HT-29 (cell line): ENCODE results near the gene CARNS1. TPM values are rescaled to one million over a fixed set of nuclear protein-coding genes. Genes with fewer than 3 reads are reported as not detected.
"Not testable (repeated sequence)": the region's sequence is repeated elsewhere in the genome, so short reads cannot be mapped to it uniquely, and the experiment has no call there.

Source experiments
- DNase-seq: peaks from one replicate; pipeline ENCODE4 v3.0.0-alpha.2; 2015; ENCODE audit warnings: low spot score
- total RNA-seq: library from RNA; depleted of rRNA; stranded (reverse); fragments of >200 nt; shearing (Covaris generic); gene quantifications from 2 replicates; pipeline ENCODE4 v1.2.3, GENCODE V29; 2014

Gene CARNS1
- total RNA-seq, 1 experiment from 2014 or later: 0.76 TPM

DNA sequence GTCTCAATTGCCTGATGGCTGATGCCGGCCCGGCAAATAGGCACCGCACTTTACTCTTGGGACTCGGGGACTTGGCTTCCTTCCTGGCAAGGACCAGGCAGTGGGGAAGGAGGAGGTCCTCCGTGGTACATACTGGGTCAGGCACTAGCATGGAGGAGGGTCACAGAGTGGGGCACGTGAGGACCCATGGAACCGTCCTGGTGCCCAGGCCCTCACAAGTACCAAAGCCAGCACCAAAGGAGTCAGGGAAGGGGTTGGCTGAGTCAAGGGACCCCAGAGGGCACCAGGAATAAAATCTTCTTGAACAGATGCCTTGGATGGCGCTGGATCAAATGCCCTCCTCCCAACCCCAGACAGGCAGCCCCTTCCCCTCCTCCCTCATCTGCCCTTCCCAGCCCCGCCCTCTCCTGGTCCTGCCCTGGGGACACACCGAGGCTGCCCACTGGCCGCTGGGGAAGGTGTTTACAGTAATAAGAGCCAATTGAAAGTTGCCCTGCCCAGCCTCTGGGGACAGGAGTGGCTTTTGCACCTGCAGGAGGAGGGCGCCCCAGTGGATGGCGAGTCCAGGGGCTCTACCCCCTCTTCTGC lies 5.6 kb upstream of the CARNS1 start:
- peak; percentile 40 for DNase-seq

DNA sequence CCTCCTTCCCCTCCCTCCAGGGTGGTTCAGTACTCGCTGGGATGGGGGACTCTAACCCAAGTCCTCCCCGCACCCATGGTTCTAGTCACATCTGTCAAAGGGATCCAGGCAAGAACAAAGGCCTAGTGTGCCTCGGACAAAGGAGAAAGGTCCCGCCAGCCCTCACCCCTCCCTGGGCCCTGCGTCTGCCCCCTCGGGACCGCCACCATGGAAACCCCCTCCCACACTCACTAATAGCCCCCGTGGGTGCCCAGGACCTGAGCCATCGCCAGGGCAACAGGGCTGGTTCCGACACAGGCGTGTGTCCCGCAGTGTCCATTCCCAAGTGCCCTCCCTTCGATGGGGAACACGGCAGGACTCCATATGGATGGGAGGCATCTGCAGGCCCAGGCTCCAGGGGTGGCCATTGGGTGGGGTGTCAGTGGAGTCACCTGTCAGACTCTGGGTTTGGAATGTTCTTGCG lies 5.1 kb upstream of the CARNS1 start:
- no peak for DNase-seq

DNA sequence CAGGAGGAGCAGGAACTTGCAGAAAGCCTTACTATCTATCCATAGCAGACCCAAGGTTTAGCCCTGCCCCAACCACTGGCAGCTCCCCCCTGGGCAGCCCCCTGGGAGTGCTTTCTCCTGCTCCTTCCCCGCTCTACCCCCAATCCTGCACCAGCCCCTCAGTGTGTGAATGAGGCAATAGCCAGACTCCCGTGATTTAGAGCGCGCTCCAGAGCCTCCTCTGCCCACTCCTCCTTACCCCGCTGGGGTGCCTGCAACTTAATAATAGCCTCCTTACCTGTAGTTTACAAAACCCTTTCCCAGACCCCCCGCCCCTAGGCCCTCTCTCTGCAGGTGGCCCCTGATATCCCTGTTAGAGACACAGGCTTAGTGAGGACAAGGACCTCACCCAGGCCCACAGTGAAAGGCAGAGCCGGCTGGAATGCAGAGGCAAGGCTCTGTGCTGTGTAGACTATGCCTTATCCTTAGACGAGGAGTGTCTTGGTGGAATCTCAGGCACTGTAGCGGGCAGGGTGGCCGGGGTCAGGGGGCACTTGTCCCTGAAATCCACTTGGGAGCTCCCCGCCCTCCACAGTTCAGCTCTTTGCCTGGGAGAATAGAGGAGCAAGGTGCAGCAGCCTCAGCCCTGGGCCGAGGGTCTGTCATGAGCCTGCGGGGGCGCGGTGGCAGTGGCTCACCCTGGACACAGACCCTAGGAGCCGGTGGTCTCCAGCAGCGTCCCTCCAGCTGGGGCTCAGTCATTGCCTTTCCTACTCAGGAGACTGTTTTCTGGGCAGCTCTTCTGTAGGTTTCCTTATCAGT lies 4.3 kb upstream of the CARNS1 start:
- DNase-seq: no peak

DNA sequence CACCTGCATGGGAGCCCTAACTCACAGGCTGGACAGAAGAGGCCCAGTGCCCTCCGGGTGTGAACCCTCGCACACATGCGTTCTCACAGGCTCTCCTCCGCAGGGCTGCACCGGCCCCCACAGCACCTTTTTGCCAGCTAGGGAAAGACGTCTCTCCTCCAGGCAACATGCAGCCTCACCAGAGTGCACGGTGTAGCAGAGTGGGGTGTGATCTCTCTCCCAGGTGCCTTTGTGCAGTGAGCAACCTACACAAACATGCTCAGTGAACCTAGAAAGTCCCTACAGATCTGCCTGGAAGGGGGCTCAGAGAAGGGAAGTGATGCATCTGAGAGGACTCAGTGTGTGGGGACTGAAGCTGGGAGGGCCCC lies 3.7 kb upstream of the CARNS1 start:
- DNase-seq: no peak

DNA sequence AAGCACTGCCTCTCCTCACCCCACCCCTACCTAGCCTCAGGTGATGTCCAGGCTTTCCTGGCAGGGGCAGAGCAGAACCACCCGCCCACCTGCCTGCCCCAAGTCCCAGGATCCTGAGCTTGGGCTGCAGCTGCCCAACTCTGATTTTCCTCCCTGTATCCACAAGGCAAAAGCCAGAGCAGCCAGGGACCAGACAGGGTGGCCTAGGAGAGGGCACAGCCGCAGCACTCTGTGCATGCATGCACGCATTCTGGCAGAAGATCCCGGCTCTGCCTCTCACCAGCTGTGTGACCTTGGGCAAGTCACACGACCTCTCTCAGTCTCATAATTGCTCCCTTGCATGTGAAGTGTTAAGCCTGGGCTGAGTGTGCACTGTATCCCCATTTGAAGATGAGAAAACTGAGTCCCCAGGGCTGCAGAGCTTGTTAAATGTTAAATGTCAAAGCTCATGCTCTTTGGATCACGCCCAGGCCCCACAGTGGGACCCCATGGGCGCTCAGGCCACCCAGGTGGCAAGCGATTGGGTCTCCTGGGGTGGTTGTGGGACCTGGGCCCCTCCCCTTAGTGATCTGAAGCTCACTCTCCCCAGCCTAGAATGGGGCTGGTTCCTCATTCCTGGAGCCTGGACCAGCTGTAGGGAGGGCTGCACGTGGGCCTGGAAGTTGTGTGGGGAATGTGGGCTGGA lies 2.8 kb upstream of the CARNS1 start:
- no peak for DNase-seq

DNA sequence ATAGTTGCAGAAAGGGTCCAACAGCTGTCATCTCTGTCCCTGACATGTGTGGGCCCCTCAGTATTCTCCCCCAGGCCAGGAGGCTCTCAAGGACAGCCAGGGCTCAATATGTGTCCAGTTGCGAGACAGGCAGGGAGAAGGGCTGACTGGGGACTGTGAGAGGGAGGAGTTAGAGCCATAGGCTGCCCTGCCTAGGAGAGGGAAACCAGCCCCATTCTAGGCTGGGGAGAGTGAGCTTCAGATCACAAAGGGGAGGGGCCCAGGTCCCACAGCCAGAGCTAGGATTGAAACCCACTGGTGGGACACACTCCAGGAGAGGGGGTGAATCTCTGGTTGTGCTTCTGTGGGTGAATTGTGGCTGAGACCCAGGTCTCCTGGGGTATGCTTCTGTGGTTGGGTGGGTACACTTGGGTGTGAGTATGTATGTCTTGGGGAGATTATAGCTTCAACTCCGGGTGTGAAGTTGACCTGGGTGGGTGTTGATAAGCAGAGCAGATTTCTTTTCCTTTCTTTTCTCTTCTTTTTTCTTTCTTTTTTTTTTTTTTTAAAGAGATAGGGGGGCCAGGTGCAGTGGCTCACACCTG lies 2.1 kb upstream of the CARNS1 start:
- no peak for DNase-seq

DNA sequence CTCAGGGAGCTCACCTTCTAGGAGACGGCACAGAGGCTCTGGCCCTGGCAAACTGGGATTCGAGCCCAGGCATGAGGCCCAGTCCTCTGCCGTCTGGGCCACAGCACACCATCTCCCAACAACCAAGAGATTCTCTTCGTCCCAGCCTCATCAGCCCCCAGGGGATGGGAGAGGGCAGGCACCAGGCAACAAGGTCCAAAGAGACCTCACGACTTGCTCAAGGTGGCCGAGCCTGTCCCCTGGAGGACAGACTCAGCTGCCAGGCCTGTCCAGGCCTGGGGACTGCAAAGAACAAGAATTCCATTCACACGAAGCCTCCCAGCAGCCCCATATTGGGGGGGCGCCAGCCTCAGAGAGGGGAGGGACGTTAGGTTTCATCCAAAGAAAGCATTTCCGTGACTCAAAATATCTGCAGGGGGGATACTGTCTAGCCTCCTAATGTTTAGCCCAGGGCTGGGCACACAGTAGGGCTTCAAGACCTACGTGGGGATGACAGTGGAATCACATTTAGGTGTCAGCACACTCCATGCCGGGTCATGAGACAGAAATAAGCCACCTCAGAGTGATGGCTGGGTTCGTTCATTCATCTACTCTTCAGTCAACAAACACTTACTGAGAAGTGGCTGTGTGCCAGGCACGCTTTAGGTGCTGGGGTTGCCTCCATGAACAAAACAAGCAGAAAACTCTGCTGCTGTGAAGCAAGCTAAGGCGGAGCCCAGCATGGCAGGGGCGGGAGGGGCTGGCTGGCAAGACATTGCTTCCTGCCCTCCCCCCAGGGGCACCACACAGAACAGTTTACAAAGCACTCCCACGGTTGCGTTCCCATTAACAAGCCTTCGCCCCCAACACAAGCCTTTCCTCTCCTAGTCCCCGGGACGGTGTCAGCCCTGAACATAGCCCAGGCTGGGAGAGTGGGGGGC lies 1.2 kb downstream of the CARNS1 start:
- peak; percentile 63 for DNase-seq

DNA sequence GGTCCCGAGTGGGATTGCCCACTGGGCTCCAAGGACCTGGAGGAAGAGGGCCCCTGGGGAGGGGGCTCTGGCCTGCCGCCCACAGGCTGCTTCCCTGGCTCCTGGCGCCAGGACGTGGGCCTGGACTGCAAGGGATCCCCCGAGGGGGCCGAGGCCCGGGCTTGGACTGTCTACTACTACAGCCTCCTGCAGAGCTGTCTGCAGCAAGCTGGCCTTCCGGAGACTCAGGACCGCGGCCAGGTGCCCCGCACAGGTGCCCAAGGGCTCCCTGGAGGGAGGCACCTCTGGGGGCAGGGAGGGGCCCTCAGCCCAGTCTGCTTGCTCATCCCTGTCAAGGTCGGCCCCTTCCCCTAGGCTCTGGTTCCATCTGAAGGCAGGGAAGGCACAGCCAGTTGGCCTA lies 1.9 kb downstream of the CARNS1 start:
- no peak for DNase-seq

DNA sequence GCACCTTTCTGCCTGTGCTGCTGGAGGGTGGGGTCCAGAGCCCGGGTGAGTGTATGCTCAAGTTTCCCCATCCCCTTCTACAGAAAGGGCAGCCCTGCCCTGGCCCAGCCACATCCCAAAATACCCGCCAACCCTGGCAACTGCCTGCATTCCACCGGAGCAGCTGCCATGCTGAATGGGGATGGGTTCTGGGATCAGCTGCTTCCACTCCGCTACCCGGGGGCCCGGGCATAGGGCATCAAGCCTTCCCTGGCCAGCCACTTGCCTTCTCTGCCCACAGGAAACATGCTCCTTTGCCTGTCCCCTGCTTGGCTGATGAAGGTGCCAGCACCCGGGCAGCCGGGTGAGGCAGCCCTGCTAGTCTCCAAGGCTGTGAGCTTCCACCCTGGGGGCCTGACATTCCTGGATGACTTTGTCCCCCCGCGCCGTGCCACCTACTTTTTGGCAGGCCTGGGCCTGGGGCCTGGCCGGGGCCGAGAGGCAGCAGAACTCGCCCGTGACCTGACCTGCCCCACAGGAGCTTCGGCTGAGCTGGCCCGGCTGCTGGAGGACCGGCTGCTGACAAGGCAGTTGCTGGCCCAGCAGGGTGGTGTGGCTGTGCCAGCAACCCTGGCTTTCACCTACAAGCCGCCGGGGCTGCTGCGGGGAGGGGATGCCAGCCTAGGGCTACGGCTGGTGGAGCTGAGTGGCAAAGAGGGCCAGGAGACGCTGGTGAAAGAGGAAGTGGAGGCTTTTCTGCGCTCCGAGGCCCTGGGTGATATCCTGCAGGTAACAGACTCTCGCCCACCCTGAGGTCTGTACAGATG lies 3.2 kb downstream of the CARNS1 start:
- no peak for DNase-seq

DNA sequence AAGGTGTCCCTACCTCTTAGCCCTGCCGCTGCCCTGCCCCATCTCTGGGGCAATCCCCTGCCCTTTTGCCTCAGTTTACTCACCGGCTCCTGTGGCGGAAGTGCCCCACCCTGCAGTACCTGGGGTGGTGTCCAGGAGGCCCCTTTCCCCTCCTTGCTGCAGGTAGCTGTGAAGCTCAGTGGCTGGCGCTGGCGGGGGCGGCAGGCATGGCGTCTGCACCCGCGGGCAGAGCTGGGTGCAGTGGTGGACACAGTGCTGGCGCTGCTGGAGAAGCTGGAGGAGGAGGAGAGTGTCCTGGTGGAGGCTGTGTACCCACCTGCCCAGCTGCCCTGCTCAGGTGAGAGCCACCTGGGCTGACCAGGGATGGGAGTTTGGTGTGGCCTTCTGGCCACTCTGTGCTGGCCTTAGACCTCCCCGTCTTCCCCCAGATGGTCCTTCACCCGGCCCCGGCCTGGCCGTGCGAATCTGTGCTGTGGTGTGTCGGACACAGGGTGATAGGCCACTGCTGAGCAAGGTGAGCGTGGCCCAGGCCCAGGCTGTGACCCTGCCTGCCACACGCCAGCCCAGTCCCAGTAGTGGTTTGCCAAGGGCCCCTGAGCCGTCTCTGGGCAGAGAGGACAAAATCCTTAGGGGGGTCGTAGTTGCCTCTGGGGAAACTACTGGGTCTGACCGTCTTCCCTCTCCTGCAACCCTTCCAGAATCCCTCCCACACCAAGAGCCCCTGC lies 4.0 kb downstream of the CARNS1 start:
- no peak for DNase-seq

DNA sequence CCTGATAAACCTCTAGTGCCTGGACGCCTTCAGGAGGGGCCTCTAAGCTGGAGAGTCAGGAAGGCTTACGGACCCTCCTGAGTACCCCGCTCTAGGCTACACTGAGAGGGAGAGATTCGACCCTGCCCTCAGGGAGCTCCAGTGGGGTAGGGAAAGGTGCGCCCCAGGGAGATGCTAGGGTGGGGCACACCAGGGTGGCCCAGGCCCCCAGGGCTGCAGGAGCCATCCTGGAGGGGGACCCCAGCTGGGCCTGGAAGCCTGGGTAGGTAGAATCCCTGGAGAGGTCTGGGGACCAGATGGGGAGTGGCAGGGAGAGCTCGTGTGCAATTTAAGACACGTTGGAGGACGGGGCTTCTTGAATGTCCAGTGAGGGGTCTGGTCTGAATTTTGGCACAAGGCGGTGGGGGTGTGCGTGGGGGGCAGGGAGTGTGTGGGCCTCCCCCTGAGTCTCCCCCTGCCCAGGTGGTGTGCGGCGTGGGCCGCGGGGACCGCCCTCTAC lies 4.7 kb downstream of the CARNS1 start:
- DNase-seq: no peak

DNA sequence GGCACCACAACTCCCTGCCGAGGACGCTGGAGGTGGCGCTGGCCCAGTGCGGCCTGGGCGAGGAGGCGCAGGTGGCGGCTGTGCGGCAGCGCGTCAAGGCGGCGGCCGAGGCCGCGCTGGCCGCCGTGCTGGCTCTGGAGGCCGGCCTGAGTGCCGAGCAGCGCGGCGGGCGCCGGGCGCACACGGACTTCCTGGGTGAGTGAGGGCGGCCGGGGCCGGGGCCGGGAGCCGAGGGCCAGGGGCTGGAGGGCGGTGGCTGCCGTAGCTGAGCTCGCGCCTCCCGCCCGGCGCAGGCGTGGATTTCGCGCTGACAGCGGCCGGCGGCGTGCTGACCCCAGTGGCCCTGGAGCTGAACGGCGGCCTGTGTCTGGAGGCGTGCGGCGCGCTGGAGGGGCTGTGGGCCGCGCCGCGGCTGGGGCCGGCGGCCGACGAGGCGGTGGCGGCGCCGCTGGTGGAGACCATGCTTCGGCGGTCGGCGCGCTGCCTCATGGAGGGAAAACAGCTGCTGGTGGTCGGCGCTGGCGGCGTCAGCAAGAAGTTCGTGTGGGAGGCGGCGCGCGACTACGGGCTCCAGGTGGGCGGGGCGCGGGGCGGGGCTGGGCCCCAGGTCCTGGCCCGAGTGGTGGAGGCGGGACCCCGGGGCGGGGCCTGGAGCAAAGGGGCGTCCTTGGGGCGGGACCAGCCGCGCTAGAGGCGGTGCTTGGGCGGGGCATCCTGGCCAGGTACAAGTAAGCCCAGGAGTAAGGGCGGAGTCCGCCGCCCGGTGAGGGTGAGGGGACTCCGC lies 5.4 kb downstream of the CARNS1 start:
- peak; percentile 99 for DNase-seq

DNA sequence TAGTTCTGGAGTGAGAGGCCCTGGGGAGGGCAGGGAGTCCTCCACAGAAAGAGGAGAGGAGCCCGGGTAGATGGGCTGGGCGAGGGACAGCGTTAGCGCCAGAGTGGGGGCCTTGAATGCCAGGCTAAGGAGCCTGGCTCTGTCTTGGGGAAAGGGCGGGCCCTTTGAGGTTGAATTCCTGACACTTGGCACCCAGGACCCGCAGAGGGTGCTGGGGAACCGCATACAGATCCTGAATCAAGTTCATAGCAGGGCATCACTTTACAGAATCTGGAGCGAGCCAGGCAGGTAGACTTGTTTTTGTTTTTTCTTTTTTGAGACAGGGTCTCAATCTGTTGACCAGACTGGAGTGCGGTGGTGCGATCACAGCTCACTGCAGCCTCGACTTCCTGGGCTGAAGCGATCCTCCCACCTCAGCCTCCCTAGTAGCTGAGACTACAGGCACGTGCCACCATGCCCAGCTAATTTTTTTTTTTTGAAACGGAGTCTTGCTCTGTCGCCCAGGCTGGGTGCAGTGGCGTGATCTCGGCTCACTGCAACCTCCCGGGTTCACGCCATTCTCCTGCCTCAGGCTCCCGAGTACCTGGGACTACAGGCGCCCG lies 6.1 kb downstream of the CARNS1 start:
- no peak for DNase-seq

DNA sequence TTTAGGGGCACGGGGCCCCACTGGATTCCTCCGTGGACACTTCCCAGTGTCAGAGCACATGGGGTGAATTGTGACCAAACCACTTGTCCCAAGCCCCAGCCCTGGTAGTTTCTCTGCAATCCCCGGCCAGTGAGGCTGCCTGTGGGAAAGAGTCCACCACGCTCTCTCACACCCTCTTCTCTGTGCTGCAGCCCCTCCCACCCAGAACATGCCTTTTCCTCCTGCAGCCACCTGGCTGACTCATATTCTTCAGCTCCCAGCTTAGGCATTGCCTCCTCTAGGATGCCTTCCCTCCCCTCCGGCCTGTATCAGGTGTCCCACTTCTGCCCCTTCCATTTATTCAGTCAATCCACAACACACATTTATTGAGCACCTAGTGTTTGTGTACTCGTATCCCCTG lies 7.4 kb downstream of the CARNS1 start:
- DNase-seq: peak; percentile 58

DNA sequence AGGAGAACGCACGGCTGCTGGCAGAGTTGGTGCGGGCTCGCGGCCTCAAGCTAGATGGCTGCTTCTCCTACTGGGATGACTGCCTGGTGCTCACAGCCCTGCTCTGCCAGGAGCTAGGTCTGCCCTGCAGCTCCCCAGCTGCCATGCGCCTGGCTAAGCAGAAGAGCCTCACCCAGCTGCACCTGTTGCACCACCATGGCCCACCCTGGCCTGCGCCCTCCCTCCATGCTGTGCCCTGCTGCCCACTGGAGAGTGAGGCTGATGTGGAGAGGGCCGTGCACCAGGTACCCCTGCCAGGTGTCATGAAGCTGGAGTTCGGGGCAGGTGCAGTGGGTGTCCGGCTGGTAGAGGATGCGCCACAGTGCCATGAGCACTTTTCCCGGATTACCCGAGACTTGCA lies 8.0 kb downstream of the CARNS1 start:
- no peak for DNase-seq

DNA sequence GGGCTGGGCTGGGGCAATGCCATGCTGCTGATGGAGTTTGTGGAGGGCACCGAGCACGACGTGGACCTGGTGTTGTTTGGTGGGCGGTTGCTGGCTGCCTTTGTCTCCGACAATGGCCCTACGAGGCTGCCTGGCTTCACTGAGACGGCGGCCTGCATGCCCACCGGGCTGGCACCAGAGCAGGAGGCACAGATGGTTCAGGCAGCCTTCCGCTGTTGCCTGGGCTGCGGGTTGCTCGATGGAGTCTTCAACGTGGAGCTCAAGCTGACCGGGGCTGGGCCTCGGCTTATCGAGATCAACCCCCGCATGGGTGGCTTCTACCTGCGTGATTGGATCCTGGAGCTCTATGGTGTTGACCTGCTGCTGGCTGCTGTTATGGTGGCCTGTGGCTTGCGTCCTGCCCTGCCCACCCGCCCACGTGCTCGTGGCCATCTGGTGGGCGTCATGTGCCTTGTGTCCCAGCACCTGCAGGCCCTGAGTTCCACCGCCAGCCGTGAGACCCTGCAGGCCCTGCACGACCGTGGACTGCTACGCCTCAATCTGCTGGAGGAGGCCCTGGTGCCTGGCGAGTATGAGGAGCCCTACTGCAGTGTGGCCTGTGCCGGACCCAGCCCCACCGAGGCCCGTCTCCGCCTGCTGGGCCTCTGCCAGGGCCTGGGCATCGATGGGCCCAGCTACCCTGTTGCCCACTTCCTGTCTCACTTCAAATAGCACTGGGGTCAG lies 8.6 kb downstream of the CARNS1 start:
- no peak for DNase-seq

DNA sequence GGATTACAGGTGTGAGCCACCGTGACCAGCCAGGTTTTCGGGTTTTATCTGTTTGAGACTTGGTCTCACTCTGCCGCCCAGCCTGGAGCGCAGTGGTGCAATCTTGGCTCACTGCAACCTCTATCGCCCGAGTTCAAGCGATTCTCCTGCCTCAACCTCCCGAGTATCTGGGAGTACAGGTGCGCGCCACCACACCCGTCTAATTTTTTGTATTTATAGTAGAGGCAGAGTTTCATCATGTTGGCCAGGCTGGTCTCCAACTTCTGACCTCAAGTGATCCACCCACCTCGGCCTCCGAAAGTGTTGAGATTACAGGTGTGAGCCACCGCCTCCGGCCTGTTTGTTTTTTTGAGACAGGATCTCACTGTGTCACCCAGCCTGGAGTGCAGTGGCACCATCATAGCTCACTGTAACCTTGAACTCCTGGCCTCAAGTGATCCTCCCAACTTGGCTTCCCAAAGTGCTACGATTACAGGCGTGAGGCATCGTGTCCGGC lies 11.9 kb downstream of the CARNS1 start:
- DNase-seq: not testable (repeated sequence)
